ENCODE data around the gene UVSSA. TPM values are rescaled to one million over a fixed set of nuclear protein-coding genes. Genes with fewer than 3 reads are reported as not detected.
A peak's percentile ranks its signal among the peaks of the same experiment; 100 is the strongest.
"Not testable (repeated sequence)": the region's sequence is repeated elsewhere in the genome, so short reads cannot be mapped to it uniquely, and the experiment has no call there.

Gene UVSSA
- total and polyA plus RNA-seq, 5 experiments from 2014 or later, result 1.9 to 39.5 (median 6.2) TPM

DNA sequence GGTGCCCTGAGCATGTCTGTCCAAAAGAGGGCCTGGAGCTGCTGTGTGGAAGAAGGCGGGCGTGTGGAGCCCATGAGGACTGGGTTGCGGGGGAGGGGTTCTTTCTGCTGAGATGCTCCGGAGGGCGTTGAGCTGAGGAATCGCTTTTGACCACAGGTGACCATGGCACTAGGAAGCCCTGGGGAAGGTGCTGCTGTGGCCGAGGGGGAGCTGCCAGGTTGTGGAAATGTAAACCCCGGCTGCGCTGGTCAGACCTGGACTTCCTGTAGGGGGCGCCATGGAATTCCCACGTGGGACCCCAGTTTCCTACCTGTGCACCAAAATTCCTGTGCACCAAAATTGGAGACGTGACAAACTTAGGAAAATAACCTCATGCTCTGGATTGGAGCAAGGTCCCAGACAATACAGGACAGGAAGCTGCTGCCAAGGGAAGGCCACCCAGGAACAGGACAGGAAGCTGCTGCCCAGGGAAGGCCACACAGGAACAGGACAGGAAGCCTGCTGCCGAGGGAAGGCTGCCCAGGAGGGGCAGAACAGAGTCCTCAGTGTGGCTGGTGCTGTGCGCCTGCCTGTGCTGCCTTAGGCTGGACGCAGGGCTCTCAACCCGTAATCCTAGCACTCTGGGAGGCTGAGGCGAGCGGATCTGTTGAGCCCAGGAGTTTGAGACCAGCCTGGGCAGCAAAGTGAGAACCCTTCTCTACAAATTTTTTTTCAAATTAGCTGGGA is 28.4 kb upstream of the UVSSA start:
- Mint-ChIP-seq H3K4me3 (no peak overlapping the region), H3K27me3 (no peaks in the 10 kb centered on the region), H3K4me1 (peaks cover 14 to 29% (median 19%) of the 10 kb centered on the region in 4 donors), H3K9me3 (no peaks in the 10 kb centered on the region), H3K27ac (peak overlapping the region in 5 of 10 donors; percentile 13 to 80 (median 41)), H3K36me3 (peaks cover 5 to 57% (median 9%) of the 10 kb centered on the region in 3 donors)
- DNase-seq (peak in 4 of 10 donors; percentile 20 to 33 (median 26)), ATAC-seq (no peak)
- POLR2A ChIA-PET, result interaction anchor here (1.0 to 1.5 kb wide), 3 partner anchors 9 to 28 kb away, joined by 3 to 4 read pairs (median 3); partner anchors contain the start of gene UVSSA

DNA sequence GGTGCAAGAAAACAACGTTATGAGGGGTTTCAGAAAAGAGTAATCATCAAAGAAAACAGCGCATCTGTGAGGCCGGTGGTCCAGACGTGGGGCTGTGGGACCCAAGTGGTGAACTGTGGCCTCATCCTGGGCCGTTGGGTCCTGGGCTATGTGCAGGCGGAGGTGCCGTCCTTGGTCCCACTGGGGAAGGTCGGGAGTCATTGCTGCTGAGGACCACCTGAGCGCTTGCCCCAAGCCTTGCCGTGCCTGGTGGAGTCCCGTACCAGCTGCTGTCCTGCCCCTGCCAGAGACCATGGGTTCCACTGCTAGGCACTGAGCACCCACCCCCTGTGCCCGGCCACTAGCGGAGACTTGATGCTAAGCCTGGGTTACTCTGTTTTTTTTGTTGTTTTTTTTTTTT is 25.5 kb upstream of the UVSSA start:
- H3K4me1 Mint-ChIP-seq, result peaks cover 2 to 21% (median 11%) of the 10 kb centered on the region in 4 donors
- POLR2A ChIA-PET, result no interaction called here
- H3K27ac Mint-ChIP-seq, result peak overlapping the region in 1 of 10 donors; percentile 20
- H3K27me3 Mint-ChIP-seq, result no peaks in the 10 kb centered on the region
- DNase-seq, result no peak
- H3K4me3 Mint-ChIP-seq, result no peak overlapping the region
- no peak for ATAC-seq
- no peaks in the 10 kb centered on the region for H3K9me3 Mint-ChIP-seq
- H3K36me3 Mint-ChIP-seq, result peaks cover 0 to 35% (median 9%) of the 10 kb centered on the region in 3 donors

DNA sequence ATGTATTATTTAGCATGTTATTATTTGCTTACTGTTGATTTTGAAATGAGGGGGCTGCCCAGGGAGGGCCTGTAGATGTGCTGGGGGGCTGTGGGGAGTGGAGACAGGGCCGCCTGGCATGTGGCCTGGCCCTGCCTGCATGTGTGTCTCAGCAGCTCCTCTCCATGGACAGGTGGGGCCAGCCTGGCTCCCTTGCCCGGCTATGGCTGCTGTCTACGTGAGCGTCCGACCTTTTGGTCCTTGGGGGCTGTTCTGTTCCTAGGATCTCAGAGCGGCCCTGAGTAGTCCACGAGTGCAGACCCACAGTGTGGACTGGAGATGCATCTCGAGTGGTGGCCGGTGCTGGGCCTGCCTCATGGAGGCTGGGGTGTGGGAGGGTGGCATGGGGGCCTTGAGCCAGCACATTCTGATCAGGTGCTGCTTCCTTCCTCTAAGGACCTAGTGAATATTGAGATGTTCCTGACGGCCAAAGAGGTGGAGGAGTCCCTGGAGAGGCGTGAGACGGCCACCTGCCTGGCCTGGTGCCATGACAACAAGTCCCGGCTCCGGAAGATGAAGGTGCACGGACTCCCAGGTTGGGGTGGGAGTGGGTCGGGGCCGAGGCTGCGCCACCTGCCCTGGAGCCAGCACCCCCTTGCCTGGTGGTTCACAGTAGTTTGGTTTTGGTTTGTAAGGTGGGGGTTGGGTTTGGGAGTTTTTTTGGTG is 24.9 kb upstream of the UVSSA start:
- Mint-ChIP-seq H3K27me3 (no peaks in the 10 kb centered on the region), H3K36me3 (peaks cover 0 to 34% (median 9%) of the 10 kb centered on the region in 3 donors), H3K4me1 (peaks cover 1 to 18% (median 9%) of the 10 kb centered on the region in 4 donors), H3K27ac (peak overlapping the region in 1 of 10 donors; percentile 40), H3K9me3 (no peaks in the 10 kb centered on the region), H3K4me3 (no peak overlapping the region)
- POLR2A ChIA-PET, result interaction anchor here (0.6 kb wide), 1 partner anchor 113 kb away, joined by 4 read pairs; no protein-coding TSS in a partner anchor
- DNase-seq (no peak), ATAC-seq (no peak)

DNA sequence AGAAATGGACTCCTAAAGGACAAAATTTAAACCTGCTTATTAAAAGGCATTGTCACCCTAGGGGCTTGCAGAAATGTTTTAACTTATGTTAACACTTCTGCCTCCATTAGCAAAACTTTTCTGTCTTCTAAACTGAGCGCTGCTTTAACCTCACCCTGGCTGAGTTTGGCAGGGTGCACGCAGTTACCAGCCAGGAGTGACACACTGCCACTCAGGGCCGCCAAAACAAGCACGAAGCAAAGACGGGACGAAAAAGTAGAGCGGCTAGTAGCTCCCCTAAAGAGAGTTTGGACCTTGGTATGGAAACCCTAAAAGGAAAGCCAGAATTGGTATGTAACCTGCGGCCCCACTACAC is 23.8 kb upstream of the UVSSA start:
- no peak for ATAC-seq

DNA sequence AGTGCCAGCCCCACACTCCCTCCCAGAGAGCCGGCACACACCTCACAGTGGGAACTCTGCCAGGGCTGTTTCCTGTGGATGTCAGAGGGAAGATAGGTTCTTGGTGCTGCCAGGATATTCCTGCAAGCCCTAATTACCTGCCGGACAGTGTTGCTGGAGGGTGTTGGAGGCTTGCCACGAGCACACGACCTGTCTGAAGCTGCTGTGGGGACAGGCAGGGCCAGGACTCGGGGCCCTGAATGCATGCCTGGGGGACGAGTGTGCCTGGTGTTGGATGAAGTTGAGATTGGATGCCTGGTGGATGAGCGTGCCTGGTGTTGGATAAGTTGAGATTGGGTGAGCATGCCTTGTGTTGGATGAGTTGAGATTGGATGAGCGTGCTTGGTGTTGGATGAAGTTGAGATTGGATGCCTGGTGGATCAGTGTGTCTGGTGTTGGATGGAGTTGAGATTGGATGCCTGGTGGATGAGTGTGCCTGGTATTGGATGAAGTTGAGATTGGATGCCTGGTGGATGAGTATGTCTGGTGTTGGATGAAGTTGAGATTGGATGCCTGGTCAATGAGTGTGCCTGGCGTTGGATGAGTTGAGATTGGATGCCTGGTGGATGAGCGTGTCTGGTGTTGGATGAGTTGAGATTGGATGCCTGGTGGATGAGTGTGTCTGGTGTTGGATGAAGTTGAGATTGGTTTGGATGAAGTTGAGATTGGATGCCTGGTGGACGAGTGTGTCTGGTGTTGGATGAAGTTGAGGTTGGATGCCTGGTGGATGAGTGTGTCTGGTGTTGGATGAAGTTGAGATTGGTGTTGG is 23.2 kb upstream of the UVSSA start:
- Mint-ChIP-seq H3K4me3 (no peak overlapping the region), H3K4me1 (peaks cover 2 to 8% (median 4%) of the 10 kb centered on the region in 4 donors), H3K9me3 (no peaks in the 10 kb centered on the region), H3K27ac (no peak overlapping the region), H3K27me3 (no peaks in the 10 kb centered on the region), H3K36me3 (peaks cover 0 to 28% (median 0%) of the 10 kb centered on the region in 3 donors)
- no peak for DNase-seq
- no peak for ATAC-seq
- POLR2A ChIA-PET, result no interaction called here

More for the DNA sequence above, 23.8 kb upstream of the UVSSA start:
- no peak overlapping the region for H3K4me3 Mint-ChIP-seq
- no peak overlapping the region for H3K27ac Mint-ChIP-seq
- peaks cover 0 to 28% (median 4%) of the 10 kb centered on the region in 3 donors for H3K36me3 Mint-ChIP-seq
- no peaks in the 10 kb centered on the region for H3K9me3 Mint-ChIP-seq
- peaks cover 1 to 11% (median 5%) of the 10 kb centered on the region in 4 donors for H3K4me1 Mint-ChIP-seq
- POLR2A ChIA-PET, result interaction anchor here (0.8 kb wide), 1 partner anchor 15 kb away, joined by 3 read pairs; no protein-coding TSS in a partner anchor
- H3K27me3 Mint-ChIP-seq, result no peaks in the 10 kb centered on the region
- DNase-seq, result no peak

DNA sequence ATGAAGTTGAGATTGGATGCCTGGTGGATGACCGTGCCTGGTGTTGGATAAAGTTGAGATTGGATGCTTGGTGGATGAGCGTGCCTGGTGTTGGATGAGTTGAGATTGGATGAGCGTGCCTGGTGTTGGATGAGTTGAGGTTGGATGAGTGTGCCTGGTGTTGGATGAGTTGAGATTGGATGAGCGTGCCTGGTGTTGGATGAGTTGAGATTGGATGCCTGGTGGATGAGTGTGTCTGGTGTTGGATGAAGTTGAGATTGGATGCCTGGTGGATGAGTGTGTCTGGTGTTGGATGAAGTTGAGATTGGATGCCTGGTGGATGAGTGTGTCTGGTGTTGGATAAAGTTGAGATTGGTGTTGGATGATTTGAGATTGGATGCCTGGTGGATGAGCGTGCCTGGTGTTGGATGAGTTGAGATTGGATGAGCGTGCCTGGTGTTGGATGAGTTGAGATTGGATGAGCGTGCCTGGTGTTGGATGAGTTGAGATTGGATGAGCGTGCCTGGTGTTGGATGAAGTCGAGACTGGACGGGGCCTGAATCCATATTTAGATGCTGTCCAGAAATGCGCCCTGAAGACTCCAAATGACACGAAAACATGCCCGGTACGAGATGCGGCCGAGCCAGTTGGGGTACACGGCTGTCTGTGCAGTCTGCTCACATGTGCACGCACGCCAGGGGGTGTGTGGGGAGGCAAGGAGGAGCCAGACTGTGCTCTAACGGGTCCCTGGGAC is 22.4 kb upstream of the UVSSA start:
- H3K9me3 Mint-ChIP-seq, POLR2A ChIA-PET, H3K27ac Mint-ChIP-seq, DNase-seq, H3K4me3 Mint-ChIP-seq, H3K27me3 Mint-ChIP-seq, ATAC-seq: not testable (repeated sequence)
- Mint-ChIP-seq H3K36me3 (peaks cover 0 to 31% (median 2%) of the 10 kb centered on the region in 3 donors), H3K4me1 (peaks cover 9 to 15% (median 10%) of the 10 kb centered on the region in 4 donors)

DNA sequence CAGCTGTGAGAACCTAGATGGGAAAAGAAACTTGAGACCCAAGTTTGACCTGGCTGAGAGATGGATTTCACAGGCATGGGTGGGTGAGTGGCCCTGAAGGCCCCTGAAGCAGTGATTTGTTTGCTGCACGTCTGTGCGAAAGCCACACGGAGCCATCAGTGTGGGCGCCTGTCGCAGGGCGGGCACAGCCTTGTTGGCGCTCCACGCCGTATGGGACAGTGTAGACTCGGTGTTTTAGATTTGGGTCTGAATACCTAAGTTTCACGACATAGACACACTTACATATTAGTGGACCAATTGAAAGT is 21.9 kb upstream of the UVSSA start:
- Mint-ChIP-seq H3K4me1 (peaks cover 10 to 19% (median 13%) of the 10 kb centered on the region in 4 donors), H3K27ac (no peak overlapping the region), H3K4me3 (no peak overlapping the region), H3K27me3 (no peaks in the 10 kb centered on the region), H3K9me3 (no peaks in the 10 kb centered on the region), H3K36me3 (peaks cover 0 to 28% (median 2%) of the 10 kb centered on the region in 3 donors)
- ATAC-seq (no peak), DNase-seq (no peak)
- POLR2A ChIA-PET, result no interaction called here

DNA sequence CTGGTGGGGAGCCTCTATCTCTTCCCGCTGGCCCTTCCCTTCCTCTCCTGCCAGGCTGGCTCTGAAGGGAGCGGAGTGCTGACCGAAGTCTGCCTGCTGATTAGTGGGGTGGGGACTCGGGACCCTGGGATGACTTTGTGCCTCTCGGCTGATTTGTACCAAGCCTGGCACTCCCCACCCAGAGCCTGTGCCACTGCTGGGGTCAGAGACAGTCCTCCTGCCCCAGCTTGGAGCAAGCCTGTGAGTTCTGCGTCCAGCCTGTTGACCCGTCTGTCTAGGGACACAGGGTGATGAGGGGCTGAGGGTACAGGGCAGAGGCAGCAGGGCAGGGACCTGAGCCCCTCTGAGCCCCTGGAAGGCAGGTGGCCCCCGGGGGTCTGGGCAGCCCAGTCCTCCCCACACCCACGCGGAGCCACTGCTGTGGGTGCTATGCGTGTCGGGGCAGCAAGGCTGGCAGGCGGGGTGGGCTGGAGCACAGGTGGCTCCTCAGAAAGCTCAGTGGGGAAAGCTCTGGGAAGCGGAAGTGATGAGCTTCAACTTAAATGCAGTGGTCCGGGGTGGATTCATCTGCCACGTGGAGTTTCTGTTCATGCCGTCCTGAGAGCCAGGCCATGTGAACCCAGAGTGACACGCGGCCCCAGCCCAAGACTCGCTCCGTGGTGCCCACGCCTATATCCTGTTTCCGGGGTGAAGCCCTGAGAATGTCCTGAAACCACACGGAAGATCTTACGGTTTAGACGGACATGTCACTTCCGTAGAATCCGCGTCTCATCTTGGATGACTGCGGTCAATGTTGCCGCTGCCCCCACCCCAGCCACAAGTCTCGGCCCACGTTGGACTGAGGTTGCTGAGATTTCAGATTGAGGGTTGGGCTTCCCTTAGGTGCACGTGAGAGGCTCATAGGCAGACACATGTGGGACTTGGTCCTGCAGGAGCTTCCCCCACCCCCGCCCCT is 21.1 kb upstream of the UVSSA start:
- POLR2A ChIA-PET, result no interaction called here
- no peaks in the 10 kb centered on the region for H3K27me3 Mint-ChIP-seq
- H3K36me3 Mint-ChIP-seq, result peaks cover 0 to 26% (median 2%) of the 10 kb centered on the region in 3 donors
- DNase-seq (peak in 1 of 10 donors; percentile 52), ATAC-seq (no peak)
- H3K4me3 Mint-ChIP-seq, result peak overlapping the region in 1 of 10 donors; percentile 20
- H3K27ac Mint-ChIP-seq, result peak overlapping the region in 2 of 10 donors; percentile 43 to 46
- no peaks in the 10 kb centered on the region for H3K9me3 Mint-ChIP-seq
- H3K4me1 Mint-ChIP-seq, result peaks cover 17 to 27% (median 20%) of the 10 kb centered on the region in 4 donors

DNA sequence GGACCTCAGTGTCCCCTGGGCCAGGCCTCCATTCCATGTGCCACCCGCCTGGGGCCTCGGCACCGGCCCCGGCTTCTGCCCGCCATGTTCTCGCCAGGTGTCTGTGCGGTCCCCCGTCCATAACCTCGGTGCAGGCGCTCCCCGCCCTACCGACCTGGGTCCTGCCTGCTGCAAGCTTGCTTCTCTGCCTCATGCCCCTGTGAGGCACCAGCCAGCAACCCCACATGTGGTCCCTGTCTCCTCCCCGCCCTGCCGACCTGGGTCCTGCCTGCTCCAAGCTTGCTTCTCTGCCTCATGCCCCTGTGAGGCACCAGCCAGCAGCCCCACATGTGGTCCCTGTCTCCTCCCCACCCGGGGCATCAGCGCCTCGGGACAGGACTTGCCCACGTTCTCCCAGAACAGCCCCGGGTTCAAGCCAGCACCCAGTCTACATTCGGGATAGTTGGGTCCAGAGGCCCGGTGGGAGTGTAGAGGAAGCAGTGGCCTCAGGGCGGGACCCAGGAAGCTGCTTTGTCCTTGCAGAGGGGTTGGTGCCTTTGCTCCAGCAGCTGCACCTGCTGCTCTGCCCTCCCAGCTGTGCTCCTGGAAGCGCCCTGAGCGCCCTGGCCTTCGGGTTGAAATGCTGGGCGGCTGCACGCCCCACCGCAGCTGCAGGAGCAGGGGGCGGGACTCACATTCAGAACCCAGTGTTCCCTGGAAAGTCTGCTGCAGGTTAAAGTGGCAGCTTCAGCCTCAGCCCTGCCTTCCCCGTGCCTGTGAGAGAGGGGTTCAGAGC is 20.1 kb upstream of the UVSSA start:
- Mint-ChIP-seq H3K27ac (peak overlapping the region in 2 of 10 donors; percentile 43 to 49), H3K4me1 (peaks cover 17 to 33% (median 27%) of the 10 kb centered on the region in 4 donors), H3K27me3 (no peaks in the 10 kb centered on the region), H3K9me3 (no peaks in the 10 kb centered on the region), H3K4me3 (no peak overlapping the region), H3K36me3 (peaks cover 0 to 23% (median 2%) of the 10 kb centered on the region in 3 donors)
- ATAC-seq, result no peak
- peak in 1 of 10 donors; percentile 56 for DNase-seq
- POLR2A ChIA-PET, result interaction anchor here (1.0 kb wide), 1 partner anchor 8 kb away, joined by 3 read pairs; no protein-coding TSS in a partner anchor

DNA sequence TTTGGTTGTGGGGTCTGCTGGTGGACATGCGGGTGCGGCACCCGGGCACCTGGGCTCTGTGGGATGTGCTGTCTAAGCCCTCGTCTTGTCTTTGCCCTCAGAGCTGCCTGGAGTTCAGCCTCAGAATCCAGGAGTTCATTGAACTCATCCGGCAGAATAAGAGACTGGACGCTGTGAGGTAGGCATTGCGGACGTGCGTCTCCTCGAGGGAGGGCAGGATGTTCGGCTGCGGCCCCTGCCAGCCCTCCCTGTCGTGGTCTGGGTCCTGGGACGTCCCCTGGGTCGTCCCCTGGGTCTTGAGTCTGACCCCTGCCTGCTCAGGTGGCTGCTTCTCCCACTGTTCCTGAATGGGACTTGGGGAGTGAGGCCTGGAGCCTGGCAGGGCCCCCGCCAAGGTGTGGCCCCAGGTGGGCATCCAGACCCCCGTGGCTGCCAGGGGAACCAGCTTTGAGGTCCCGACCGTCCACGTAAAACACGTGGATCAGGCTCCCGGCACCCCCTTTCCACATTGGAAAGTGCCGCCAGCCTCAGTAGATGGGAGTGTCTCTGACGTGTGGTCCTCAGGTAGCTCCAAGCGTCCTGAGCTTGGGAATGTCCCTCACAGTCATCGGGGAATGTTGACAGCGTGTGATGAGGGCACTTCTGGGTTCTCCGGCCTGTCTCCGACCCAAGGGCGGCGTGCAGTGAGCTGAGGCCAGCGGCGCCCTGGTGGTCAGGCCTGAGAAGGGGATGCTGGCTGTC is 19.3 kb upstream of the UVSSA start:
- peak in 1 of 10 donors; percentile 44 for DNase-seq
- Mint-ChIP-seq H3K27me3 (no peaks in the 10 kb centered on the region), H3K27ac (peak overlapping the region in 2 of 10 donors; percentile 40 to 60), H3K4me3 (no peak overlapping the region), H3K9me3 (no peaks in the 10 kb centered on the region), H3K4me1 (peaks cover 17 to 39% (median 29%) of the 10 kb centered on the region in 4 donors), H3K36me3 (peaks cover 0 to 27% (median 2%) of the 10 kb centered on the region in 3 donors)
- POLR2A ChIA-PET, result interaction anchor here (0.8 to 1.0 kb wide), 2 partner anchors 9 to 18 kb away, joined by 3 read pairs; no protein-coding TSS in a partner anchor
- ATAC-seq, result no peak

Data from naive thymus-derived CD8-positive, alpha-beta T cell (primary cell).